ENCODE data around the gene SREBF2.

SREBF2 gene

GRCh38 chr22:41876675-41877074 is 43.8 kb downstream of the SREBF2 start:
- DNase-seq (ENCODE audit: low read depth in 3 of 3), result no peak

- DNase-seq (ENCODE audit: low read depth in 3 of 3), result no peak
These were observed 47.7 kb downstream of the SREBF2 start for GRCh38 chr22:41880653-41881052.

- DNase-seq (ENCODE audit: low read depth in 3 of 3), result no peak
These were observed 50.5 kb downstream of the SREBF2 start for GRCh38 chr22:41883400-41883799.

- no peak for DNase-seq (ENCODE audit: low read depth in 3 of 3)
These were observed 52.2 kb downstream of the SREBF2 start for GRCh38 chr22:41885116-41885515.

- DNase-seq (ENCODE audit: low read depth in 3 of 3), result no peak
These were observed 52.6 kb downstream of the SREBF2 start for GRCh38 chr22:41885516-41885915.

- no peak for DNase-seq (ENCODE audit: low read depth in 3 of 3)
These were observed 55.8 kb downstream of the SREBF2 start for GRCh38 chr22:41888627-41889200.

- no peak for DNase-seq (ENCODE audit: low read depth in 3 of 3)
These were observed 58.5 kb downstream of the SREBF2 start for GRCh38 chr22:41891407-41891806.

DNA sequence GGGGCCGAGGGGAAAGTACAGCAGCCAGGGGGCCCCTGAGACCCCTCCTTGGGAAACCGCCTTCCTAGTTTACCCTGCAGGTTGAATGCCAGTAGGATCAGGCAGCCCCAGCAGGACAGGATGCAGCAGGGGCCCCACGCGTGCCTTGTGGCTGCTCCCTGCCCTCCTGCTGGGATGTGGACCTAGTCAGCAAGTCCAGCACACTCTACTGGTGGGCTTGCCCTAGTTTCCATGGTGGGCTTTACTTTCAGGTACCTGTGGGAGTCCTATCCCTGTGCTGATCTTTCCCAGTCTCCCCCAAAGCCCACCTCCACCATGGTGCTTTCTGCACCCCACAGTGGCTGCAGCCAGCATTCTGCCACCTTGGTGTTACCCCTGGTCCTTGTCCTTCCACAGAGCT is 59.8 kb downstream of the SREBF2 start:
- DNase-seq (ENCODE audit: low read depth in 3 of 3), result no peak

- no peak for DNase-seq (ENCODE audit: low read depth in 3 of 3)
These were observed 60.9 kb downstream of the SREBF2 start for GRCh38 chr22:41893591-41894375.

DNA sequence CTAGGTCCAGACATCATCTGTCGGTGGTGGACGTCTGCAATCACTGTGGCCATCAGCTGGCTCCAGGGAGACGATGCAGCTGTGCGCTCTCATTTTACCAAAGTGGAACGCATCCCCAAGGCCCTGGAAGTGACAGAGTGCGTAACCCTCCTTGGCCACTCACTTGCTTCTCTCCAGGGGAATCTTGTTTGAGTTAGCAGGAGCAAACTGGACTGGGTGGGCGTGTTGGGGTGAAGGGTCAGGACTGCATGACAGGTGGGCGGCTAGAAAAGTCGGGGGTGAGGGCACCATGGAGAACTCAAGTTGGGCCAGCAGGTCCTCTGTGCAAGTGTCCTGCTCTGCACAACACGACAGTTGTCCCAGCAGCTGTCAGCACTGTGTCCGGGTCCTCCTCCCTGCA is 65.7 kb downstream of the SREBF2 start:
- no peak for DNase-seq (ENCODE audit: low read depth in 3 of 3)

DNA sequence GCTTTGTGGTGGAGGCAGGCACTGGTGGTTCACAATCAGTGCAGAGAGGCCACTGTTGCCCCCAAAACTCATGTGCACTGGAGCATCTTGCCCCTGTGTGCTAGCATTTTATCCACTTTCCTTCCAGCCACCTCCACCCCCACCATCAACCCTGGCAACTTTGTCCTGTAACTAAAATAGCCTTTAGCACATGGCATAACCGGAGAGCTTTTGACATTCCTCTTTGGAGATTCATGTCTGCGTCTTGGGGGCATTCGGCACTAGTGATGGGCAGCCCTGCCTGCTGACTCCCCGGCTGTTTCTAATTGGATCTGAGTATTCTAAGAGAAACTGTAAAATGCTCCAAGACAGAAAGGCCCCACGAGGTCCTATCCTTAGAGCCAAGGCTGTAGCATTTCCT is 66.2 kb downstream of the SREBF2 start:
- DNase-seq (ENCODE audit: low read depth in 3 of 3), result no peak

- no peak for DNase-seq (ENCODE audit: low read depth in 3 of 3)
These were observed 67.2 kb downstream of the SREBF2 start for GRCh38 chr22:41899992-41900651.

DNA sequence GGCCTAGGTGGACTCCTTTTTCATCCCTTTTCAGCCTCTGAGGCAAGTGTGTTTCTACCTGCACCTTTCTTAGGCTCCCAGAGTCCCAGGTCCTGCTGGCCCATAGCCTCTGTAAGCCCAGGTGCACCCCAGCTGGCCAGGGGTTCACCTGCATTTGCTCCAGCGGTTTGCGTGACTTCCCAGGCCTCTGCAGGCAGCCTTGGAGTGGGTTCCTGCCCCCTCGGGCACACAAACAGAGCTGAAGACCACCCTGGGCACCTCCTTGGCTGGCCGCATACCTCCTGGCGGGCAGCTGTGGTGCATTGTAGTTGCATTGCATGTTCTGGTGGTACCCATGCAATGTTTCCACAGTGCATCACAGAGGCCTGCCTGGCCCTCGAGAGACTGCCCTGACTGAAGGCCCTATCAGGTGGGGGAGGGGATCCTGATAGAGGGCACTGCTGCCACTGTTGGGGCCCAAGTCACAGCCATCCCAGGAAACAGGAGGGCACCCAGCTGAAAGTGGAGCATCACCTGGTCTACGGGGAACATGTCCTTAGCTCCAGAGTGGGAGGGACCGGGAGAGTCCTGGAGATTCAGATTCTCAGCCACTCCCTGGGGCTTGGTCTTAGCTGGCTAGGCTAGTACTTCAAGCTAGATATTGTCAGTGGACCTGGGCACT is 67.9 kb downstream of the SREBF2 start:
- no peak for DNase-seq (ENCODE audit: low read depth in 3 of 3)

- DNase-seq (ENCODE audit: low read depth in 3 of 3), result no peak
These were observed 69.1 kb downstream of the SREBF2 start for GRCh38 chr22:41902016-41902415.

DNA sequence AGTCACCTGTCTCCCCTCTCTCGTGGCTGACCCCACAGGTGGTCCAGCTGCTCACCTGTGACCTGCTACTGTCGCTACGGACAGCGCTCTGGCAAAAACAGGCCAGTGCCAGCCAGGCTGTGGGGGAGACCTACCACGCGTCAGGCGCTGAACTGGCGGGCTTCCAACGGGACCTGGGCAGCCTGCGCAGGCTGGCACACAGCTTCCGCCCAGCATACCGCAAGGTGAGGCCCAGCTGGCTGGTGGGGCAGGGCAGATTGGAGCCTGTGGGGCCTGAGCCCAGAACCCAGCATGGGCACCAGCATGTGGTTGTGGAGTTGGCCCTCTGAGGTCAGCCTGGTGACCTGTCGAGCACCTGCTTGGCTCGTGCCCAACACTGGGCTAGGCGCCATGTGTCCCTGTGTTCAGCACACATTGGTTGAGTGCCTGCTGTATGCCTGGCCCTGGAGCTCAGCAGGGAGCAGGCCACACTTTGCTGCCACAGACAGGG is 70.1 kb downstream of the SREBF2 start:
- DNase-seq (ENCODE audit: low read depth in 3 of 3), result no peak

DNA sequence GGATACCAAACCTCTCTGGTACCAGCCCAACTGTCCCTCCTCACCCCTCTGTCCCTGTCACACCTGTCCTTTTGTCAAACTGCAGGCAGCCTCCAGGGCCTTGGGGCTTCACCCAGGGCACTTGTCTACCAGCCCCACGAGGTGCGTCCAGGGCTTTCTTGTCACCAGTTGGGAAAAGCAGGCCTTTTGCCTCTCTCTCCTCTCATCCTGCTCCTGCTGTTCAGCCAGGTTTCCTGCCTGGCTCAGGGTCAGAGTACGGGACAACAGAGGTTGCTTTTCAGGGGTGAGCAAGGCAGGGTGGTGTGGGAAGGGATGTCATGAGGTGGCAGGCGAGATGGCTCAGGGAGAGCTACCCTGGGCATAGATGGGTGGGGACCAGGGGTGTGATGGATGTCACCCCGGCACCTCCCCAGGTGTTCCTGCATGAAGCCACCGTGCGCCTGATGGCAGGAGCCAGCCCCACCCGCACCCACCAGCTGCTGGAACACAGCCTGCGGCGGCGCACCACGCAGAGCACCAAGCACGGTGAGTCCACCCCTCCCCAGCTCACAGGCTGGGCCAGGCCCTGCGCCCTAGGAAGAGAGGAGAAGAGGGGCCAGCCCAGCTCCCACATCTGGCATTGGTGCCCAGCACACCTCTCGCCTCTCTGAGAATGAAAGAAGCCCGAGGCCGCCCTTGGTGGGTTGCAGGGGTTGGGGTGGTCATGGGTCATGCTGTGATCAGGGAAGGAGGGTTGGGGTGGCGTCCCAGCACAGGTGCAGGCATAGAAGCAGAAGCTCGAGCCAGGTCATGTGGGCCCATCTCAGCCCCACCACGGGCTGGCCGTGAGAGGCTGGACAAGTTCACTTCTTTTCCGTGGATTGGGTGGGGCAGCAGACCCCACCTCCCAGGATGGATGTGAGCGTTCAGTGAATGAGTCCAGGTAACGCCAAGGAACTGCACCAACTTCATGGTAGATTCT is 71.8 kb downstream of the SREBF2 start:
- no peak for DNase-seq (ENCODE audit: low read depth in 3 of 3)

- DNase-seq (ENCODE audit: low read depth in 3 of 3), result no peak
These were observed 72.7 kb downstream of the SREBF2 start for GRCh38 chr22:41905411-41906202.

- DNase-seq (ENCODE audit: low read depth in 3 of 3), result no peak
These were observed 73.9 kb downstream of the SREBF2 start for GRCh38 chr22:41906822-41907221.

- DNase-seq (ENCODE audit: low read depth in 3 of 3), result no peak
These were observed 74.8 kb downstream of the SREBF2 start for GRCh38 chr22:41907436-41908401.

Measured in stimulated activated CD4-positive, alpha-beta T cell treated with anti-CD3 and anti-CD28 coated beads, TNF-alpha, amount 100 ng/mL, for 4 hours (primary cell).